Subcutaneous abdominal adipose tissue (tissue), 5 donors: ENCODE measurements around the gene RASAL1.
"Not testable (repeated sequence)": the region's sequence is repeated elsewhere in the genome, so short reads cannot be mapped to it uniquely, and the experiment has no call there.

Source experiments
- H3K27ac ChIP-seq: one replicate; pipeline ENCODE4 v1.7.0; 2013; ENCODE audit warnings: low read depth, mild to moderate bottlenecking, inconsistent platforms, low read length, moderate library complexity
- H3K27me3 ChIP-seq, 5 donors: one replicate each; pipeline ENCODE4 v1.7.0; 2013; ENCODE audit warnings: low read length in 5 of 5, inconsistent platforms in 1 of 5; ENCODE audit not compliant: control insufficient read depth in 5 of 5, insufficient read depth in 4 of 5
- H3K36me3 ChIP-seq, 5 donors: one replicate each; pipeline ENCODE4 v1.7.0; 2013; ENCODE audit warnings: low read length in 5 of 5; ENCODE audit not compliant: control insufficient read depth in 5 of 5, insufficient read depth in 5 of 5
- H3K4me1 ChIP-seq, 5 donors: one replicate each; pipeline ENCODE4 v1.7.0; 2013; ENCODE audit warnings: low read length in 5 of 5, mild to moderate bottlenecking in 3 of 5, moderate library complexity in 1 of 5; ENCODE audit not compliant: control insufficient read depth in 5 of 5, insufficient read depth in 5 of 5
- H3K4me3 ChIP-seq, 5 donors: one replicate each; pipeline ENCODE4 v1.7.0; 2013; ENCODE audit warnings: low read length in 5 of 5, low read depth in 1 of 5
- H3K9ac ChIP-seq, 5 donors: one replicate each; pipeline ENCODE4 v1.7.0; 2013; ENCODE audit warnings: low read length in 5 of 5, mild to moderate bottlenecking in 4 of 5, moderate library complexity in 3 of 5
- H3K9me3 ChIP-seq, 5 donors: one replicate each; pipeline ENCODE4 v1.7.0; 2013; ENCODE audit warnings: low read length in 5 of 5; ENCODE audit not compliant: control insufficient read depth in 5 of 5
- donor health status: healthy.
- donor health status: healthy.
- donor health status: healthy.
- donor health status: healthy.
- donor health status: healthy.

Gene RASAL1

DNA sequence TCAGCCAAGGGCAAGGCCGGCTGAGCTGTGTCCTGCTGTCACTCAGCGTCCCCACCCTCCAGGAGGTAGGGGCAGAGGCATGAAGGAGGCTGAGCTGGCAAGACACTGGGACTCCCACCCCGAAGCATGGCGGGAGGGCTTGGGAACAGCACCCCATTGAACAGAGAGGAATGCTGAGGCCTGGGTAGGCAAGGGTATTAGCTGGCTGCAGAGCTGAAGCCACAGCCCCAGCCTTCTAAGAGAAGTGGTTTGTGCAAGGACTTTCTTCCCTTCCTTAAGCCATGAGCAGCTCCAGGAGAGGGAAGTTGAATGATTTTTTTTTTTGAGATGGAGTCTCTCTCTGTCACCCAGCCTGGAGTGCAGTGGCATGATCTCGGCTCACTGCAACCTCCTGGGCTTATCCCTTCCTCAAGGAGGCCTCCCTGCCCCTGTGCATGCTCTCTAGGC is 7.3 kb upstream of the RASAL1 start:
- no peaks in the 10 kb centered on the region for H3K27me3 ChIP-seq
- no peak overlapping the region for H3K4me3 ChIP-seq
- no peaks in the 10 kb centered on the region for H3K36me3 ChIP-seq
- H3K9ac ChIP-seq = no peak overlapping the region
- peaks cover 0 to 4% (median 0%) of the 10 kb centered on the region in 5 donors for H3K9me3 ChIP-seq
- peaks cover 0 to 22% (median 18%) of the 10 kb centered on the region in 5 donors for H3K4me1 ChIP-seq
- no peak overlapping the region for H3K27ac ChIP-seq

DNA sequence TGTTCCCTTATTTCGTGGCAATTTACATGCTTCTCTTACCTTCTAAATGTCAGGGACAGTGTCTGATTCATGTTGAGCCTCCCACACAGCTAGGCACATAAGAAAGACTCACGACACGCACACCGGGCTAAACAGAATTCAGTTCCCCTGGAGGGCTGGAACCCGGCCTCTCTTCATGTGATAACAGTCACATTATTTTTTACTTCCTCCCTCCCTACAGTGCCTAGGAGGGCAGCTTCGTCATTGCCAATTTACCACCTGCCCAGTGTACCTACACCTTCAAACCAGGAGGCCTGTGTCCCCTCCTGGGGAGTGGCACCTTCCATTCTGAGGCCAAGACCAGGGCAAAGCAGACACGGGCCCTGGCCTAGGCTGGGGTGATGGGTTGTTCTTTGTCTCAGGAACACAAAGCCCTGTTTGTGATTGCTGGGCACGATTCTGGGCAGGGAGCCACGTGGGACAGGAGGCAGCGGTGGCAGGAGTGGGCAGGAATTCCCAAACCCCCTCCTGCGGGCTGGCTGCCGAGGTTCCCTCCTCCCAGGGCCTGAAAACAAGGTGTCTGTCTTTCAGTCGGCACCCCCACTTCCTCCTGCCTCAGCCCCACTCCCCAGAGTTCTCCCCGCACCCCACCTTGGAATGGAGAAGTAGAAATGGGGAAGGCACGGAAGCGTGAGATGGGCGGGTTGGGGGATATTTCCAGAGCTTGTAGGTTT is 6.8 kb upstream of the RASAL1 start:
- no peaks in the 10 kb centered on the region for H3K27me3 ChIP-seq
- H3K36me3 ChIP-seq = no peaks in the 10 kb centered on the region
- peak overlapping the region in 1 of 5 donors; percentile 8 for H3K4me3 ChIP-seq
- H3K27ac ChIP-seq = peak overlapping the region; percentile 41
- H3K4me1 ChIP-seq = peaks cover 0 to 22% (median 18%) of the 10 kb centered on the region in 5 donors
- H3K9me3 ChIP-seq = peaks cover 0 to 4% (median 0%) of the 10 kb centered on the region in 5 donors
- peak overlapping the region in 1 of 5 donors; percentile 30 for H3K9ac ChIP-seq

DNA sequence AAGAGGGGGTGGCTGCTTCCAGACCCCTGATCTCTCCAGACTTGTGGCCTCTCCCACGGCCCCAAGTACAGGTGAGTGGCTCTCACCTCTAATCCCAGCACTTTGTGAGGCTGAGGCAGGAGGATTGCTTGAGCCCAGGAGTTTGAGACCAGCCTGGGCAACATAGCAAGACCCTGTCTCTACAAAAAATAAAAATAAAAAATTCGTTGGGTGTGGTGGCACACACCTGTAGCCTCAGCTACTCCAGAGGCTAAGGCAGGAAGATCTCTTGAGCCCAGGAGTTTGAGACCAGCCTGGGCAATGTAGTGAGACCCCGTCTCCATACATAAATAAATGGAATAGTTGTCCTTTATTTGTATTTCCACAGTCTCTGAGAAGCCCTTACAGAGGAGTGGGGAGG is 6.2 kb upstream of the RASAL1 start:
- not testable (repeated sequence) for H3K27me3 ChIP-seq, H3K27ac ChIP-seq, H3K36me3 ChIP-seq, H3K9me3 ChIP-seq, H3K4me3 ChIP-seq, H3K9ac ChIP-seq
- H3K4me1 ChIP-seq = peaks cover 0 to 22% (median 18%) of the 10 kb centered on the region in 5 donors

DNA sequence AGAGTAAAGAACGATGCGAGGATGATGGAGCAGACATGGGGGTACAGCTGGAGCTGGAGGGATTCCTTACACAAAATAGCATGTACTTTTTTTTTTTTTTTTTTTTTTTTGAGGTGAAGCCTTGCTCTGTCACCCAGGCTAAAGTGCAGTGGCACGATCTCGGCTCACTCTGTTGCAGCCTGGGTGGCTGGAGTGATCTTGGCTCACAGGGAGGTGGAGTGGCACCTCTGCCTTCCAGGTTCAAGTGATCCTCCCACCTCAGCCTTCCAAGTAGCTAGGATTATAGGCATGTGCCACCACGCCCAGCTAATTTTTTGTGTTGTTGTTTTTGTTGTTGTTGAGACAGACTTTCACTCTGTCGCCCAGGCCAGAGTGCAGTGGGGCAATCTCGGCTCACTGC is 5.1 kb upstream of the RASAL1 start:
- no peak overlapping the region for H3K4me3 ChIP-seq
- H3K9ac ChIP-seq = no peak overlapping the region
- H3K36me3 ChIP-seq = no peaks in the 10 kb centered on the region
- peaks cover 0 to 13% (median 8%) of the 10 kb centered on the region in 5 donors for H3K27me3 ChIP-seq
- no peaks in the 10 kb centered on the region for H3K9me3 ChIP-seq
- H3K4me1 ChIP-seq = peaks cover 0 to 23% (median 14%) of the 10 kb centered on the region in 5 donors
- no peak overlapping the region for H3K27ac ChIP-seq

DNA sequence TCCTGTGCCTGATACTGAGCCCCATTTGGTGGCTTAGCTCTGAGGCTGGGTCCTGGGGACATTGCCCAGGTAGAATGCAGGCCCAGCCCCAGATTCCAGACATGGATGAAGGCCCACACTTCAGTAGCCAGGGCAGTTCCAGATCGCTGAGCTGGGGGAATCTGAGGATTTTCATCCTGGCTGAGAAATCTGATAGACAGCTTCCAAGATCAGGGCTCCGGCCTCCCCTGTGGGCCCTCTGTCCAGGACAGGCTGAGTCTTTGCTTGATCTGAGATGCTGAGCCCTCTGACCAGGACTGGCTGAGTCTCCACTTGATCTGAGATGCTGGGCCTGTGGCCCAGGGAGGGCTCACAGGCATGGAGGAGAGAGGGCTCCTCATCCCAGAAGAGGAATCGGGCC is 3.3 kb upstream of the RASAL1 start:
- Histone ChIP-seq H3K36me3 (no peaks in the 10 kb centered on the region), H3K9ac (no peak overlapping the region), H3K9me3 (no peaks in the 10 kb centered on the region), H3K27me3 (peaks cover 7 to 24% (median 18%) of the 10 kb centered on the region in 5 donors), H3K27ac (no peak overlapping the region), H3K4me1 (peaks cover 0 to 23% (median 13%) of the 10 kb centered on the region in 5 donors), H3K4me3 (no peak overlapping the region)

DNA sequence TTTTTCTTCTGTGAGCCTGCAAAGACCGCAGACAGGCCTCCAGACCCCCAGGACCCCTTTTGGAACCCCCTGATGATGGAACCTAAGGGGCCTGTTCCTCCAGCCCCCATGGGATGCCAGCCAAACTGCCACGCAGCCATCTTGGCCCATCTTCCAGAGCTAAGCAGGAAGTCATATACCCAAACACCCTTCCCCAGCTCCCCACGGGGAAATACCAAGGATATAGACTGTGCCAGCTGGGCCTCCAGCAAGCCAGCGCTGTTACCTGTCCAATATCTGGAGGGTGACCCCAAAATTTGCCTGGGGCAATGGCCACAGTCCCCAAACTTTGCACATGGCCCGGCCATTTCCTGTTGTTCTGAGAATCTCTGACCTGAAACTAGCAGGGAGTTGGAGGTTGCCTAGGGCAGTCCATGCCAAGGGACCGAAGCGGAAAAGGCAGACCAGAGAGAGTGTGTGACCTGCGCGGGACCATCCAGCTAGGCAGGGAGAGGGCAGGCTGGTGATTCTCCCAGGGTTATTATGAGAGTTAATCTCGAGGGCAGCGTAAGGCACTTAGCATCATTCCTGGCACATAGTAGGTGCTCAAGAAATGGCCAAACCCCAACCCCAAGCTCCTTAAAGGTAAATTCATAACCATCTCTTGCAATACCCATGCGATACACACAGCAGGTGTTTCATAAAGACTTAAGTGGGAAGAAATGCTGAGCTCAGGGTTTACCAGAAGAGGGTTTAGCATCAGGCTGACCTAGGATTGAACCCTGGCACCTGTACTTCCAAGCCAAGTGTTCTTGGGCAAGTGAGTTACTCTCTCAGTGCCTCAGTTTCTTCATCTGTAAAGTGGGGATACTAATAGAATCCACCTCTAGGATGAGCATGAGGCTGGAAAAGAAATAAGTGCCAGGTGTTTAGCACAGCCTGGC is 2.6 kb upstream of the RASAL1 start:
- Histone ChIP-seq H3K4me1 (peaks cover 0 to 22% (median 13%) of the 10 kb centered on the region in 5 donors), H3K27me3 (peaks cover 7 to 24% (median 18%) of the 10 kb centered on the region in 5 donors), H3K9me3 (no peaks in the 10 kb centered on the region), H3K4me3 (no peak overlapping the region), H3K27ac (no peak overlapping the region), H3K36me3 (no peaks in the 10 kb centered on the region), H3K9ac (no peak overlapping the region)

DNA sequence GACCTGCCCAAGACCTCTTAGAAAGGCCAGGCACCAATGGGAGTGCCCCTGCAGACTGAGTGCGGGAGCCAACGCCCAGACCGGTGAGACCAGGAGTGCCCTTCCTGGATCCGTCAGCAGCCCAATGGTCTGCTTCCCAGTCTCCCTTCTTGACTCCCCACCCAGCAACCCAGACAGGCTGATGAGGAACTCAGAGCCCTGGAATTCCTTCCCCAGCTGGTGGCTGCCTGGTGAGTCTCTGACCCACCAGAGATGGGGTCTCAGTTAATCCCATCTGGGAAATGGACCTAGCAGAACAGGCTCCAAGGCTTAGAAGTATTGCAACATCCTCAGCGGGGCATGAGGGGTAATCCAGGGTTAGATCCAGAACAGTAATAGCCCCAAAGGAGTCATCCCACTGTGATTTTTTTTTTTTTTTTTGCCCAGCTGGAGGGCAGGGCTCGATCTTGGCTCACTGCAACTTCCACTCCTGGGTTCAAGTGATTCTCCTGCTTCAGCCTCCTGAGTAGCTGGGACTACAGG is 1.5 kb upstream of the RASAL1 start:
- Histone ChIP-seq H3K4me1 (peaks cover 0 to 14% (median 5%) of the 10 kb centered on the region in 5 donors), H3K9ac (no peak overlapping the region), H3K27me3 (peaks cover 7 to 26% (median 18%) of the 10 kb centered on the region in 5 donors)

DNA sequence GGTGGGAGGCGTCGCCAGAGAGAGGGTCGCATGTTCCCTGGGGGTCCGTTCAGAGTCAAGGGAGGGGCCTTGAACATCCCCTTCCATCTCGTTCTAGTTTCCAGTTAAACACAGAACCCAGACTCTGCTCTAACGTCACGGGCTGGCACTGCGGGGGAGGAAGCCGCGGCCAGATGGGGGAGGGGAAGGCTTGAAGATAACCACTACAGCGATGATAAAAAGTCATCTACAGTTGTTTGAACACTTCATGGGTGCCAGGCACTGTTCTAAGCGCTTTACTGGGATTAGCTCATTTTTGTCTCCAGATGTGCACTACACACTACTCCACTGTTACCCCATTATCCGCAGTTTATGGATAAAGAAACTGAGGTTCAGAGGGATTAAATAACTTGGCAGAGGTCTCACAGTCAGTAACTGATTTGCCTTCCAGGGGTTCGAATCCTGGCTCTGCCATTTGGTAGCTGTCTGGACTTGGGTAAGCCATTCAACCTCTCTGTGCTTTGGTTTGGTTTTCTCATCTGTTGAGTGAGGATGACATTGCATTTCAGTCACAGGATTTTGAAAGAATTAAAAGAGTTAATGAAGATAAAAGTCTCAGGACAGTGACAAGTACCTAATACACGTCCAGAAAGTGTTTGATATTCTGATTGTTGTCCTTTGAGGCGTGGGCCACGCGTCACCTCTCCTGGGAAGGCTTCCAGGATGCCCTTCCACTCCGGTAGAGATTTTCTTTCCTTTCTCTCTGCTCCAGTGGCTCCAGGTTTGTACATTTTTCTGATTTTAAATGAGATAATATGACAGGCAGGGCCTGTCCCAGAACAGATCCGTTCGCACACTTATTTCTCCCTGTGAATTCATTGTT is 798 bp upstream of the RASAL1 start:
- H3K4me1 ChIP-seq = peaks cover 0 to 12% (median 5%) of the 10 kb centered on the region in 5 donors
- no peak overlapping the region for H3K9ac ChIP-seq
- no peaks in the 10 kb centered on the region for H3K36me3 ChIP-seq
- no peaks in the 10 kb centered on the region for H3K9me3 ChIP-seq
- H3K27me3 ChIP-seq = peaks cover 7 to 26% (median 18%) of the 10 kb centered on the region in 5 donors
- H3K4me3 ChIP-seq = no peak overlapping the region
- no peak overlapping the region for H3K27ac ChIP-seq

More for the DNA sequence above, 1.5 kb upstream of the RASAL1 start:
- Histone ChIP-seq H3K9me3 (no peaks in the 10 kb centered on the region), H3K27ac (no peak overlapping the region), H3K36me3 (no peaks in the 10 kb centered on the region), H3K4me3 (no peak overlapping the region)

DNA sequence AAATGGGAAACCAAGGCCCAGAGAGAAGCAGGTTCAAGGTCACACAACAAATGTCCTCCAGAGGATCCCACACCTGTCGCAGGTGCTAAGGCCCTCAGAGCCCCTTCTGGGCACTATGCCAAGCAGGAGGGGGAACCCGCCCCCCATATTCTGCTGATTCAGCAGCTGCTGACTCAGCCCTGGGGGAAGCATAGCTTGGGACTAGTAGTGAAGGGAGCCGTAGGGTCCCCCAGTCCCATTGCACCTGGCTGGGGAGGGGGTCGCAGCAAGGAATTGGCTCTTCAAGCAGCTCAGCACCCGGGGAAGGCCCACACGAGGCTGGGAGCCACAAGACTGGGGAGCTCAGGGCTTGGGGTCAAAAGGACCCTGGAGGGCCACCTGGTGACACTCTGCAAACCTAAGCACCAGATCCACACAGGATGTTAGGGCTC is 1.0 kb downstream of the RASAL1 start:
- Histone ChIP-seq H3K36me3 (no peaks in the 10 kb centered on the region), H3K4me1 (peaks cover 0 to 12% (median 5%) of the 10 kb centered on the region in 5 donors), H3K4me3 (no peak overlapping the region), H3K9ac (no peak overlapping the region), H3K27ac (no peak overlapping the region), H3K9me3 (no peaks in the 10 kb centered on the region), H3K27me3 (peaks cover 7 to 34% (median 23%) of the 10 kb centered on the region in 5 donors)
